ENCODE results near the gene BTBD9. TPM values are rescaled to one million over a fixed set of nuclear protein-coding genes. Genes with fewer than 3 reads are reported as not detected.

Gene BTBD9
- total RNA-seq, 4 donors from 2014 or later, result 17.3 to 50.3 (median 37.8) TPM

- DNase-seq, result no peak
- peaks cover 0 to 13% (median 0%) of the 10 kb centered on the region in 4 donors for H3K4me1 ChIP-seq
- no peaks in the 10 kb centered on the region for H3K27me3 ChIP-seq
- peak overlapping the region in 1 of 4 donors; percentile 20 for H3K27ac ChIP-seq
- H3K4me3 ChIP-seq, result no peak overlapping the region
- H3K36me3 ChIP-seq, result no peaks in the 10 kb centered on the region
- no peaks in the 10 kb centered on the region for H3K9me3 ChIP-seq
- TF ChIP-seq POLR2A (IDR thresholded peaks at IDR 0.05) (no peak), CTCF (IDR thresholded peaks at IDR 0.05) (peak in 1 of 6 experiments; percentile 8)
These were observed 36.2 kb downstream of the BTBD9 start for GRCh38 chr6:38603496-38603895.

- H3K4me1 ChIP-seq, result peaks cover 0 to 13% (median 0%) of the 10 kb centered on the region in 4 donors
- DNase-seq, result no peak
- no peaks in the 10 kb centered on the region for H3K36me3 ChIP-seq
- H3K27ac ChIP-seq, result no peak overlapping the region
- H3K4me3 ChIP-seq, result no peak overlapping the region
- TF ChIP-seq CTCF (IDR thresholded peaks at IDR 0.05) (no peak), POLR2A (IDR thresholded peaks at IDR 0.05) (no peak)
- H3K9me3 ChIP-seq, result no peaks in the 10 kb centered on the region
- no peaks in the 10 kb centered on the region for H3K27me3 ChIP-seq
These were observed 39.7 kb downstream of the BTBD9 start for GRCh38 chr6:38599966-38600550.

GRCh38 chr6:38599261-38599660 is 40.5 kb downstream of the BTBD9 start:
- no peaks in the 10 kb centered on the region for H3K27me3 ChIP-seq
- no peak overlapping the region for H3K4me3 ChIP-seq
- no peaks in the 10 kb centered on the region for H3K36me3 ChIP-seq
- no peak for DNase-seq
- H3K9me3 ChIP-seq, result no peaks in the 10 kb centered on the region
- TF ChIP-seq CTCF (IDR thresholded peaks at IDR 0.05) (no peak), POLR2A (IDR thresholded peaks at IDR 0.05) (no peak)
- H3K27ac ChIP-seq, result no peak overlapping the region
- peaks cover 0 to 13% (median 0%) of the 10 kb centered on the region in 4 donors for H3K4me1 ChIP-seq

DNA sequence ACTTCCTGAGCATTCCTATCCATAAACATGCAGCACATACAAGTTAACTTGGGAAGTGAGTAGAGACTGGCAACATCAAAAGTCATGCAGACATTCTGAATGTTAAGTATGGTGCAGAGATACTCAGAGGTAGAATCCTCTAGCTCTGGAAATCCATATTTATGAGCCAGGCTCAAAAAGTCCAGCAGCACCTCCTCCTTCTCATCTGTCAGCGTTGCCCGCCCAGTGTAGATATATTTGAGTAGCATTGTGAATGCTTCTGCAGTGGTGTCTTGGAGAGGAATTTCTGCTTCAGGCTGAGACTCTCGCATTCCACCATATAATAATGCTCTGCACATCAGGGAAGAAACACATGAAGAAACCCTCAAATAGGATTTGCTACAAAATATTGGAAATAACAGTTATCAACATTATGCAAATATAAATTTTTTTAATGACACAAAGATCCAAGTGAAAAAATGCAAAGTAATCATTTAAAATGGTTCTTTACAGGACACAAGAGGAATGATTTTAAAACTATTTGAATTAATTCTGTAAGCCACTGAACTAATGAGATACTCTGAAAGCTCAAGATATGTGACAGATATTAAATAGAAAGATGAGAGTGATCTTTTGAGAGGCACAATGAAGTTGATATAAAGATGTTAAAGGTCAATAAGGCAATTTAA is 45.6 kb downstream of the BTBD9 start:
- peaks cover 0 to 26% (median 0%) of the 10 kb centered on the region in 3 donors for H3K36me3 ChIP-seq
- H3K27ac ChIP-seq, result no peak overlapping the region
- DNase-seq, result no peak
- H3K4me3 ChIP-seq, result no peak overlapping the region
- TF ChIP-seq POLR2A (IDR thresholded peaks at IDR 0.05) (no peak), CTCF (IDR thresholded peaks at IDR 0.05) (no peak)
- no peaks in the 10 kb centered on the region for H3K9me3 ChIP-seq
- no peaks in the 10 kb centered on the region for H3K27me3 ChIP-seq
- H3K4me1 ChIP-seq, result no peaks in the 10 kb centered on the region

DNA sequence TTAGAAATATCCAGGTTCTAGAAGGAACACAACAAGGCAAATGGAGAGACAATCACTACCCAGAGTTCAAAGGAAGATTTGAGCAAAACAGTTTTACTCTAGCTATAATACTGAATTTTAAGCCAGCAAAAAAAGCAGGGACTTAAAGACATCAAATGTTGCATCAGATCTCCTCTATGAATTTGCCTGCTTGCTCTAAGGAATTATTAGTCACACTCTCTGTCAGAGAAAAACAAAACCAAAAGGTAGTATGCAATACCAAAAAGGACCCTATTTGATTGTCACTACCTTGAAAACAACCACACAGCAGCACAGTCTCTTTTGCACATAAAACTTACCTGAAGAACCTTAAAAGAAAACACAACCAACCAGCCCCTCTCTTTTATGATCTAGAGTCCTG is 46.3 kb downstream of the BTBD9 start:
- Histone ChIP-seq H3K27ac (no peak overlapping the region), H3K4me3 (no peak overlapping the region)
- TF ChIP-seq CTCF (IDR thresholded peaks at IDR 0.05) (no peak), POLR2A (IDR thresholded peaks at IDR 0.05) (no peak)

More for the DNA sequence above, 46.3 kb downstream of the BTBD9 start:
- no peaks in the 10 kb centered on the region for H3K27me3 ChIP-seq
- no peaks in the 10 kb centered on the region for H3K9me3 ChIP-seq
- DNase-seq, result no peak
- no peaks in the 10 kb centered on the region for H3K4me1 ChIP-seq
- H3K36me3 ChIP-seq, result peaks cover 0 to 26% (median 0%) of the 10 kb centered on the region in 3 donors

Measured in Peyer's patch (tissue), 4 donors.